ENCODE measurements around the gene LRMDA. TPM values are rescaled to one million over a fixed set of nuclear protein-coding genes. Genes with fewer than 3 reads are reported as not detected.
A peak's percentile ranks its signal among the peaks of the same experiment; 100 is the strongest.

Gene LRMDA
- total and polyA plus RNA-seq, 4 donors = 12.1 to 40.8 (median 21.6) TPM

DNA sequence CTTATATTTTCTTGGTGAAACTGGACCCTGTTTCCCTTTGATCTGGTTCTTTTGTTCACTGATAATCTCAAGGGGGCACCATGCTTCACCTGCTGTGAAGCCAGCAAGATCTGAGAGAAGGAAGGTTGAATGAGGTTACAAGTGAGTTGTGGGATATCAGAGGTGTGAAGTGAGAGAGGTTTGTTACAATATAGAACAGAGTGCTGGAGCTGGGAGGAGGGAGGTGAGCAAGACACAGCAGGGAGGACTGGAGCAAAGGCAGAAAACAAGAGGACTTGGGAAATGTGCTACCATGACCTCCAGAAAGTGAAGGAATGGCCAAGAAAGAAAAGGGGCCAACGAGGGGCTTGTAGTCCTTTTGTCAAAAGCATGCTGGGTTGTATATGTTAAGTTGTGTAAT lies 156.6 kb downstream of the LRMDA start:
- H3K27ac ChIP-seq (ENCODE audit: low read depth in 1 of 2, low read length in 1 of 2) = no peak overlapping the region
- TF ChIP-seq, protein P1, sequence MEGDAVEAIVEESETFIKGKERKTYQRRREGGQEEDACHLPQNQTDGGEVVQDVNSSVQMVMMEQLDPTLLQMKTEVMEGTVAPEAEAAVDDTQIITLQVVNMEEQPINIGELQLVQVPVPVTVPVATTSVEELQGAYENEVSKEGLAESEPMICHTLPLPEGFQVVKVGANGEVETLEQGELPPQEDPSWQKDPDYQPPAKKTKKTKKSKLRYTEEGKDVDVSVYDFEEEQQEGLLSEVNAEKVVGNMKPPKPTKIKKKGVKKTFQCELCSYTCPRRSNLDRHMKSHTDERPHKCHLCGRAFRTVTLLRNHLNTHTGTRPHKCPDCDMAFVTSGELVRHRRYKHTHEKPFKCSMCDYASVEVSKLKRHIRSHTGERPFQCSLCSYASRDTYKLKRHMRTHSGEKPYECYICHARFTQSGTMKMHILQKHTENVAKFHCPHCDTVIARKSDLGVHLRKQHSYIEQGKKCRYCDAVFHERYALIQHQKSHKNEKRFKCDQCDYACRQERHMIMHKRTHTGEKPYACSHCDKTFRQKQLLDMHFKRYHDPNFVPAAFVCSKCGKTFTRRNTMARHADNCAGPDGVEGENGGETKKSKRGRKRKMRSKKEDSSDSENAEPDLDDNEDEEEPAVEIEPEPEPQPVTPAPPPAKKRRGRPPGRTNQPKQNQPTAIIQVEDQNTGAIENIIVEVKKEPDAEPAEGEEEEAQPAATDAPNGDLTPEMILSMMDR (IDR thresholded peaks at IDR 0.05; ENCODE audit: control extremely low read depth, extremely low read depth) = no peak
- H3K4me3 ChIP-seq = no peak overlapping the region
- WGBS, 2 donors = 53 to 78% methylated on average over 1 of the region's 1 CpG
- H3K36me3 ChIP-seq (ENCODE audit: control insufficient read depth in 4 of 4, insufficient read depth in 4 of 4, low read length in 4 of 4) = no peaks in the 10 kb centered on the region
- no peak overlapping the region for H3K9ac ChIP-seq (ENCODE audit: insufficient read depth in 1 of 2, low read length in 2 of 2)
- DNase-seq (no peak), ATAC-seq (ENCODE audit: insufficient read depth, low FRiP score) (no peak)
- H3K27me3 ChIP-seq (ENCODE audit: control insufficient read depth in 3 of 3, insufficient read depth in 3 of 3, low read length in 2 of 3) = no peaks in the 10 kb centered on the region
- H3K4me1 ChIP-seq (ENCODE audit: control insufficient read depth in 5 of 5, insufficient read depth in 5 of 5, low read length in 5 of 5) = peaks cover 0 to 14% (median 7%) of the 10 kb centered on the region in 5 donors
- peaks cover 0 to 2% (median 0%) of the 10 kb centered on the region in 4 donors for H3K9me3 ChIP-seq (ENCODE audit: control insufficient read depth in 4 of 4, insufficient read depth in 3 of 4, low read length in 3 of 4)

DNA sequence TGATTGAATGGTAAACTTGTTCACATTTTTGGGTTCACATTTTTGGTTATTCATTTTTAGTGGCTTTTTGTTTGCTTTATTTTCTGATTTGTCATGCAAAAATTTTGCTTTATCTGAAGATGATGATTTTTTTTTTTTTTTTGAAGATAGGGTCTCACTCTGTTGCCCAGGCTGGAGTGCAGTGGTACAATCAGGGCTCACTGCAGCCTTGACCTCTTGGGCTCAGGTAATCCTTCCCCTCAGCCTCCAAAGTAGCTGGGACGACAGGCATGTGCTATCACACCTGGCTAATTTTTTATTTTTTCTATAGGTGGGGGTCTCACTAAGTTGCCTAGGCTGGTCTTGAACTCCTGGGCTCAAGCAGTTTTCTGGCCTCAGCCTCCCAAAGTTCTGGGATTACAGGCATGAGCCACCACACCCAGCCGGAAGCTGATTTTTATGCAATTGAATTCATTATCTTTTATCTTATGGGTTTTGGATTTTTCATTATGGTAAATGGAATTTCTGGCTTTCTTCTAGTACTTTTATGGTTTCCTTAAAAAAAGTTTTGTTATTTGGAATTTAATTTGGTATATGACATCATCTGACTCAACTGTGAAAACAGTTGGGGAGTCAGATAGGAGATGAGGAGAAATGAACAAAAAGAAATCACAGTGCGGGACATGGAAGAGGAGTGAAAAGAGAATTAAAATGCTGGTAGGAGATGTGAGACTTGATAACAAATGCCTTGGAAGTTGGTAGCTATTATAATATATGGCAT lies 158.7 kb downstream of the LRMDA start:
- Histone ChIP-seq H3K4me3 (no peak overlapping the region), H3K27me3 (ENCODE audit: control insufficient read depth in 3 of 3, insufficient read depth in 3 of 3, low read length in 2 of 3) (no peaks in the 10 kb centered on the region), H3K36me3 (ENCODE audit: control insufficient read depth in 4 of 4, insufficient read depth in 4 of 4, low read length in 4 of 4) (no peaks in the 10 kb centered on the region), H3K9me3 (ENCODE audit: control insufficient read depth in 4 of 4, insufficient read depth in 3 of 4, low read length in 3 of 4) (no peaks in the 10 kb centered on the region), H3K27ac (ENCODE audit: low read depth in 1 of 2, low read length in 1 of 2) (no peak overlapping the region), H3K9ac (ENCODE audit: insufficient read depth in 1 of 2, low read length in 2 of 2) (no peak overlapping the region), H3K4me1 (ENCODE audit: control insufficient read depth in 5 of 5, insufficient read depth in 5 of 5, low read length in 5 of 5) (peaks cover 0 to 20% (median 11%) of the 10 kb centered on the region in 5 donors)
- ATAC-seq (ENCODE audit: insufficient read depth, low FRiP score) = no peak
- TF ChIP-seq, protein P1 (IDR thresholded peaks at IDR 0.05; ENCODE audit: control extremely low read depth, extremely low read depth) = no peak
- 97% methylated on average over 3 of the region's 3 CpGs for WGBS, 2 donors
- no peak for DNase-seq

DNA sequence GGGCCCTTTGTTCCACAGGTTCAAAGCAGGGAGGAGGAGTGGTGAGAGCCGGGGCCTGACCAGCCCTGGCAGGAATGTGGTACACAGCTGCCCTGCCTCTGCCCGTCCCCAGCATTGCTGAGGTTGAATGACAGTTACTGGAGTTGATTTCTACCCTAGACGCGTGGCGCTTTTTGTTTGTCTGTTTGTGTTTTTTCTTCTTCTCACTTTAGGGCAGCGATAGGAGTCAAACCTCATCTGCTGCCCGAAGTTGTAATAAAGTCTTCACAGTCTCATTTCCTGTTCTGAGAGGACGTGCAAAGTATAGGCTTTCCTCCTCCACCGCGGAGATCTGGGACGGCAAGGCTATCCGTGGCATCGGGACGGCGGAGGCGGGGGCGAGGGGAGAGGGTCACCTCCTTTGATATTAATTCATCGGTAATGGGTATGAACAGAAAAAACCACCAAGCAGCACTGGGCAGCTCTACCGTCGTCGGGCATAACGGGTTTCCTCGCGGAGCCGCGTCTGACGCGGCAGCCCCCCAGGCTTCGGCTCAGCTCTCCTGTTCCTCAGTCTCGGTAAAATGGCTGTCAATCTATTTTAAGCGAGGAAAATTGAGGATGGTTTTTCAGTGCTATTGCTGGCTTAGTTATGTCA lies 160.8 kb downstream of the LRMDA start:
- ATAC-seq (ENCODE audit: insufficient read depth, low FRiP score) = no peak
- WGBS, 2 donors = 69 to 84% methylated on average over 31 of the region's 31 CpGs
- H3K27ac ChIP-seq (ENCODE audit: low read depth in 1 of 2, low read length in 1 of 2) = peak overlapping the region in 1 of 2 donors; percentile 69
- H3K27me3 ChIP-seq (ENCODE audit: control insufficient read depth in 3 of 3, insufficient read depth in 3 of 3, low read length in 2 of 3) = no peaks in the 10 kb centered on the region
- no peak overlapping the region for H3K9ac ChIP-seq (ENCODE audit: insufficient read depth in 1 of 2, low read length in 2 of 2)
- H3K36me3 ChIP-seq (ENCODE audit: control insufficient read depth in 4 of 4, insufficient read depth in 4 of 4, low read length in 4 of 4) = no peaks in the 10 kb centered on the region
- H3K4me3 ChIP-seq = no peak overlapping the region
- H3K9me3 ChIP-seq (ENCODE audit: control insufficient read depth in 4 of 4, insufficient read depth in 3 of 4, low read length in 3 of 4) = no peaks in the 10 kb centered on the region
- H3K4me1 ChIP-seq (ENCODE audit: control insufficient read depth in 5 of 5, insufficient read depth in 5 of 5, low read length in 5 of 5) = peaks cover 0 to 27% (median 17%) of the 10 kb centered on the region in 5 donors
- DNase-seq = no peak
- TF ChIP-seq, protein P1 (IDR thresholded peaks at IDR 0.05; ENCODE audit: control extremely low read depth, extremely low read depth) = no peak

Measured in lung (tissue), 12 donors.